ENCODE measurements around the gene KLHDC9.
"Not testable (repeated sequence)": the region's sequence is repeated elsewhere in the genome, so short reads cannot be mapped to it uniquely, and the experiment has no call there.

KLHDC9 gene, protein sequence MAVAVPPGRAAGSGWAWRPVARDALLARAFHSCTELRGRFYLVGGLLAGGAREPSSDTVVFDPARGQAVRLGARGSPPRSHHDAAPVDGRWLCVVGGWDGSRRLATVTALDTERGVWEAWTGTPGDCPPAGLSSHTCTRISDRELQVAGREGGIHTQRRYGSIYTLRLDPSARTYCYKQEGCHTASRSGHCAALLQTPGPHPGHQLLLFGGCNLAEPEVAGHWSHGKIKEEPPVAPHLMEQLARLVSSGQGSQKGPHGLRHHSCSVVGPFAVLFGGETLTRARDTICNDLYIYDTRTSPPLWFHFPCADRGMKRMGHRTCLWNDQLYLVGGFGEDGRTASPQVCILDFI

GRCh38 chr1:161098210-161099068 lies at the start of gene KLHDC9:
Gene KLHDC9, plus strand, starts transcription at chr1:161098361. Its CDS starts 175 bp downstream, at chr1:161098536.
- no peak for DNase-seq (ENCODE audit: low read depth)

DNA sequence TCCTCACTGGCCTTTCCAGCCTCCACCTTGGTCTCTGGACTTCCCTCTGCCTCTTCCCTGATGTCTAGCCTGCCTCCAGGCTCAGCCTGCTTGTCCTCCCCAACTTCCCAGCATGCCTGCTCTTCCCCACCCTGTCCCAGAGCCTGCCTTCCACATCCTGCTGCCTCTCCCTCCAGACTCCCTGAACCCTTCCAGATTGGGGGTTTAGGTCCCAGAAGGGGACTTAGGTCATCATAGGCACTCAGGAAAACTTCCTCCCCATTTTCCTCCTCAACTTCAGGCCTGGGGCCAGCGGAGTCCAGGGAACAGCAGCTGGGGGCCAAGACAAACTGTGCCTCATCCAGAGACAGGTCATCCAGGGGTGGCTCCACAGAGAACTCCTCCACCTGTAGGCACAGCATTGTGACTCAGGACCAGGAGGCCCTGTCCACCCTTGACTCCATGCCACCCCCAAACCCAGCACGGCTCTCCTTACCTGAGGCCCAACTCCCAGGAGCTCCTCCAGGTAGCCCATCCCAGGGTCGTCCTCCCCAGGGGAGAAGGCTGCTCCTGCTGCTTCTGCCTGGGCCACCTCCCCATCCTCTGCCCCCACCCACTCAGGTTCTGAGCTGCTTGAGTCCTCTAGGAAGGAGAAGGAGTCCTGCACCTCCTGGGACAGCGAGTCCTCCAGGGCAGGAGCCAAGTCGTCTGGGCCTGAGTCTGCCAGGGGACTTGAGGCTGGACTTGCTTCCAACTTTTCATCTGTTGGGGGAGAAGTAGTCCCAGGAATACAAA lies 49.0 kb upstream of the KLHDC9 start:
- DNase-seq (ENCODE audit: low read depth) = no peak

DNA sequence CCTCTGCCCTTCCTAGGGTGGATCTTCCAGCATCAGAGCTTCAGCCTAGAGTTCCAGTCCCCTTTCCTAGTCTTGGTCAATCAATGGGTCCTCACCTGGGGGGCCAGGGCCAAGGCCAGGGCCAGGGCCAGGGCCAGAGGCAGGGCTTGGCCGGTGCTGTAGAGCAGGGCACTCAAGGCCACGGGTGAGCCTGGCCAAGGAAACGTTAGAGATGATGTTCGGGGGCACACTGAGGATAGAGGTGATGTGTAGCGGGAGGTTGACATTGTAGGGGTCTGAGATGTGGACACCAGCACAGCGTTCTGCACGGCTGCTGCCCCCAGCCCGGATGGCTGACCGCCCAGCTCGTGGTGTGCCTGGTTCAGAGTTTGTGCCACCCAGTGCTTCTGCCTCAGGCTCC lies 46.9 kb upstream of the KLHDC9 start:
- DNase-seq (ENCODE audit: low read depth) = no peak

DNA sequence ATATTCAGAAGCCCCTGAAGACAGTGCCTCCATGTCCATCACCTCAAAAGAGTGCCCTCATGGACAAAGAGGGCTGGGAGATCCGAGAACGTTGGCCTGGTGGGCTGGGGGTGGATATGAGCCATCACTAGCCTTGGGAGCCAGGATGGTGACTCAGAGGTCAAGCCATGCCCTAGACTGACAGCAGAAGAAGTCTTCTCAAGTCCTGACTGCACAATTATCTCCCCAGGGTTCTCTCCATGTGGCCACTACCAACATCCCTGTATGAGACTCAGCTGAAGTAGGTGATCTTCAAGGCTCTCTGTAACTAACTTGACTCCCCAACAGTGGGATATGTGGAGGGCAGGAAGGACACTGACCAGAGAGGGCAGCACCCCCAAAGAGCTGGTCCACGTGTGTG lies 45.3 kb upstream of the KLHDC9 start:
- no peak for DNase-seq (ENCODE audit: low read depth)

GRCh38 chr1:161054232-161054631 lies 43.9 kb upstream of the KLHDC9 start:
- no peak for DNase-seq (ENCODE audit: low read depth)

DNA sequence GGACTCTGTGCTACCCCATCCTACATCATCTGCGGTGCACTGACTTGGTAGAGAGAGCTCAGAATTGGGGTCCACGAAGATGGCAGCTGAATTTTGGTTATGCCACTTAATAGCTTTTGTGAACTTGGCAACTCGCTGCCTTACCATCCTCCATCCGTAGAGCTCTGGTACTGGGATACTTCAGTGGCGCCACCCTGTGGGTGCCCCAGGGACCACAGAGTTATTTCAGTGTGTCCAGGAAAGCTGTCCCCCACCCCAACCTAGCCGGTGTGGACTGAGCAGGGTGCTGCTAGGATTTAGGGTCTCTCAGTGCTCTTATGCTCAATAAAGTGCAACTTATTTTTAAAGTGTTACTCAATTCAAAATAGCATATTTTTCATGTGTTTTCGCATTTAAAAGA lies 43.4 kb upstream of the KLHDC9 start:
- no peak for DNase-seq (ENCODE audit: low read depth)

GRCh38 chr1:161059293-161059692 lies 38.9 kb upstream of the KLHDC9 start:
- no peak for DNase-seq (ENCODE audit: low read depth)

DNA sequence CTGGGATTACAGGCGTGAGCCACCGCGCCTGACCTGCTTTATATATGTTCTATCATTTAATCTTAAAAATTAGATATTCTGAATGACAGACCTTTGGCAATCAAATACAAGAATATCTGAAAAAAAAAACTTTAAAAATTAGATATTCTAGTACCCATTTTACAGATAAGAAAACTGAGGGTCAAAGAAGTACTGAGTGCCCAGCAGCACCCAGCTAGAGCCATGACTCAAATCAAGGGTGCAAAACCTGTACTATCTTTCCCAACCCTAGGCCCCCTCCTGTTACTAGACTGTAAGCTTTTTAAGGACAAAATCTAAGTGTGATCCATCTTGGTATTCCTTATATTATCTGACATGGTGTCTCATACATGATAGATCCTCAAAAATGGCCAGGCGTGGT lies 36.7 kb upstream of the KLHDC9 start:
- DNase-seq (ENCODE audit: low read depth) = no peak

GRCh38 chr1:161063936-161064335 lies 34.2 kb upstream of the KLHDC9 start:
- not testable (repeated sequence) for DNase-seq (ENCODE audit: low read depth)

- DNase-seq (ENCODE audit: low read depth) = not testable (repeated sequence)
These were observed 32.5 kb upstream of the KLHDC9 start for GRCh38 chr1:161065681-161066080.

GRCh38 chr1:161066694-161067093 lies 31.5 kb upstream of the KLHDC9 start:
- DNase-seq (ENCODE audit: low read depth) = no peak

GRCh38 chr1:161068306-161069234 lies 29.6 kb upstream of the KLHDC9 start:
- peak; percentile 72 for DNase-seq (ENCODE audit: low read depth)

- DNase-seq (ENCODE audit: low read depth) = no peak
These were observed 28.9 kb upstream of the KLHDC9 start for GRCh38 chr1:161069241-161069640.

GRCh38 chr1:161069731-161070270 lies 28.4 kb upstream of the KLHDC9 start, which contains the start of gene ARHGAP30:
Gene ARHGAP30, minus strand, starts transcription at chr1:161069891. Its CDS starts 267 bp downstream, at chr1:161069624.
- DNase-seq (ENCODE audit: low read depth) = peak; percentile 98

- DNase-seq (ENCODE audit: low read depth) = no peak
These were observed 27.4 kb upstream of the KLHDC9 start for GRCh38 chr1:161070761-161071160.

DNA sequence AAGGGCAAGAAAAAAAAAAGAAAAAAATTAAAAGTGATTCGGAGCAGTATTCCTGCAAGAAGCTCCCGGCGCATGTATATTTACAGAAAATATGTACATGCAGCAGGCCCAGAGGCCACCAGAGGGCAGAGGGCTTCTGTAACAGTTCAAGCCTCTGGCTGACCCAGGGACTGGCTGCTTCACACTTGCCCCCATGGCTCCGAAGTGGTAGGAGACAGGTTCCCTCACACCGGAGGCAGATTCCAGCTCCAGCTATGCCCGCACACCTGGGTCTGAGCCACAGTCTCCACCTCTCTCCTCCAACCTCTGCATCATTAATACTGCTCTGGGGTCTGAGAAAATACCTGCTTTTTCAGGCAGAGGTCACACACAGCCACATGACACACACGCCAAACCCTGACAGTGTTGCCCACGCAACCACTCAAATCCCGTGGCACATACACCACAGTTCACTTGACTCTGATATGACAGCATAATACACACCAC lies 26.2 kb upstream of the KLHDC9 start:
- peak; percentile 40 for DNase-seq (ENCODE audit: low read depth)

- no peak for DNase-seq (ENCODE audit: low read depth)
These were observed 25.3 kb upstream of the KLHDC9 start for GRCh38 chr1:161072751-161073449.

DNA sequence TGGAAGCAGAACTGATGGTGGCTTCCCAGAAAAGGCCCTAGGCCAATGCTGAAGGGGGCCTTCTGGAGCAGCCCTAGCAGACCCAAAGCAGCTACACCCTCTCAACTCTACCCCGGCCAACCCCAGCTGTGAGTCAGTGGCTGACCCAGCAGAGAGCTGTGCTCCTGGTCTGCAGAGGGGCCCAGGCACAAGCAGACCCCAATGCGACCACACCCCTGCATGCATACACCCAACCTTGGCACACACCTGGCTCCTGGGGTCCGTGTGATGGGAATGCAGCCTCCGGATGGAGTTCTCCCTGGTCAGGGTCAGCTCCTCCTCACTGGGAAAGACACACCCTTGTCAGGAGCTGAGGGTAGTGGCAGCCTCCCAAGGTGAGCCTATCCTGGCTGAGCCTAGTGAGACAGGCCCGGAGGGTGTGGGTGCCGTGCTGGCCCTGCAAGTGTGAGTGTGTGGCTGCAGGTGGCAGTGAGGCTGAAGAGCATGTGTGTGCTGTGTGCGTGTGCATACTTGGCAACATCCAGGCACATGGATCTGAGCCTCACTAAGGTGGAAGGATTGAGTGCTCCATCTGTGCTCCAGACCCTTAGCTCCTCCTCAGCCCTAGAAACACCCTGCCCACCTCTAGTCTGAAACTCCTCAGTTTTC lies 24.6 kb upstream of the KLHDC9 start:
- no peak for DNase-seq (ENCODE audit: low read depth)

DNA sequence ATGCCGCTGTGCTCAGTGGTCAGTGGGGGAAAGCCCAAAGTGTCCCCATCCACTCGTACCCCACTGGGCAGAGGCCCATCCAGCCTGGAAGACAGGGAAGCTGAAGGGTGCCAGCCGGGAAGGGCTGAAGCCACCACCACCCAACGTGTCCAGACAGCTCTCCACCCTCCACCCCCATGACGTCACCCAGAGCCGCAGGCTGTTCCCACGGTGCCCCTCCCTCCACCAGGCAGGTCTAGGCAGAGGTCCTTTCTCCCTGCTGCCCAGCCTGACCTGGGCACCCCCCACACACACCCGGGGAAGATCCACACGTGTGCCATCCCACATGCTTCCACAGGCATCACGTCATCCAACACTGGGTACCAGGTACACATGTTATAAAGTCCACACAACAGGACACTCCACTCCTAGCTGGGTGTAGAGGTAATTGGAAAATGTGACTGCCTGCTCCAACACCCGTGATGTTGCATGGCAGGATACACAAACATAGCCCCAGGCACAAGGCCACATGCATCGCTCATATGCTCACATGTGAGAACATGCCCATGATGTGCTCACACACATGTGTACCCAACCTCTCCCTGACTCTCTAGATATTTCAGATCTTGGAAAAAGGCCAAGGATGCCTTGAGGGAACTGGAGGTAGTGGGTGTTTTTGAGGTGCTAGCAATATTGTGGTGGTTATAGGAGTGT lies 23.3 kb upstream of the KLHDC9 start:
- DNase-seq (ENCODE audit: low read depth) = no peak

Data from CMK (cell line).